NOMO-1 treated with DMSO at 0.1 percent for 48 hours (cell line): ENCODE data around the gene GABRA6.
"Not testable (repeated sequence)": the region's sequence is repeated elsewhere in the genome, so short reads cannot be mapped to it uniquely, and the experiment has no call there.

ENCODE experiments used
- DNase-seq: peaks from one replicate; lab custom pipeline; 2025; ENCODE audit not compliant: unreplicated experiment; lab: John Stamatoyannopoulos, UW

Gene GABRA6

GRCh38 chr5:161685461-161685860, at the start of gene GABRA6:
Gene GABRA6, plus strand, starts transcription at chr5:161685721. Its CDS starts 269 bp downstream, at chr5:161685990.
- DNase-seq: no peak

GRCh38 chr5:161637591-161637990, 47.9 kb upstream of the GABRA6 start:
- no peak for DNase-seq

GRCh38 chr5:161641444-161641843, 44.1 kb upstream of the GABRA6 start:
- DNase-seq: no peak

- DNase-seq: no peak
Measured at GRCh38 chr5:161645264-161645663, 40.3 kb upstream of the GABRA6 start.

- DNase-seq: not testable (repeated sequence)
Measured at GRCh38 chr5:161651926-161652325, 33.6 kb upstream of the GABRA6 start.

- DNase-seq: no peak
Measured at GRCh38 chr5:161660806-161661205, 24.7 kb upstream of the GABRA6 start.

- DNase-seq: no peak
Measured at GRCh38 chr5:161663431-161663830, 22.1 kb upstream of the GABRA6 start.

GRCh38 chr5:161676103-161676502, 9.4 kb upstream of the GABRA6 start:
- no peak for DNase-seq

GRCh38 chr5:161686149-161686548, 628 bp downstream of the GABRA6 start:
- DNase-seq: no peak

- DNase-seq: no peak
Measured at GRCh38 chr5:161686881-161687280, 1.4 kb downstream of the GABRA6 start.

GRCh38 chr5:161687316-161687715, 1.8 kb downstream of the GABRA6 start:
- DNase-seq: no peak

- no peak for DNase-seq
Measured at GRCh38 chr5:161691911-161692310, 6.4 kb downstream of the GABRA6 start.

- DNase-seq: no peak
Measured at GRCh38 chr5:161697001-161697400, 11.5 kb downstream of the GABRA6 start.

GRCh38 chr5:161700065-161700464, 14.5 kb downstream of the GABRA6 start:
- no peak for DNase-seq

- DNase-seq: no peak
Measured at GRCh38 chr5:161703528-161703927, 18.0 kb downstream of the GABRA6 start.

GRCh38 chr5:161707382-161707781, 21.9 kb downstream of the GABRA6 start:
- no peak for DNase-seq

- DNase-seq: no peak
Measured at GRCh38 chr5:161709239-161709638, 23.7 kb downstream of the GABRA6 start.

- no peak for DNase-seq
Measured at GRCh38 chr5:161713042-161713441, 27.5 kb downstream of the GABRA6 start.

GRCh38 chr5:161719157-161719556, 33.6 kb downstream of the GABRA6 start:
- no peak for DNase-seq

- no peak for DNase-seq
Measured at GRCh38 chr5:161720460-161720859, 34.9 kb downstream of the GABRA6 start.

- DNase-seq: no peak
Measured at GRCh38 chr5:161734741-161735140, 49.2 kb downstream of the GABRA6 start.

GRCh38 chr5:161740433-161740832, 54.9 kb downstream of the GABRA6 start:
- DNase-seq: no peak

GRCh38 chr5:161744276-161744675, 58.8 kb downstream of the GABRA6 start:
- DNase-seq: no peak

GRCh38 chr5:161745392-161745791, 59.9 kb downstream of the GABRA6 start:
- no peak for DNase-seq
